B cell (primary cell): Measurements from ENCODE around the gene DCLK1.

Experiments used
- CTCF ChIP-seq: fragments of 200-600 bp; IDR thresholded peaks from one replicate; pipeline ENCODE4 v1.8.0; 2022; ENCODE audit warnings: antibody characterized with exemption, mild to moderate bottlenecking
- EZH2 ChIP-seq: IDR thresholded peaks from 2 replicates; pipeline ENCODE4 v1.6.1; 2012; ENCODE audit warnings: borderline replicate concordance, low read depth, mild to moderate bottlenecking, moderate library complexity, low read length; ENCODE audit not compliant: insufficient read depth, poor library complexity, severe bottlenecking

GRCh38 chr13:36132376-36132775 is 1.2 kb upstream of the DCLK1 start:
- TF ChIP-seq EZH2 (no peak), CTCF (no peak)
